GM19468 (cell line): ENCODE results near the gene PDE9A.

Experiments
- ATAC-seq: cut with Tn5 transposase; IDR thresholded peaks from one replicate; pipeline ENCODE4 v1.9.1; 2021; ENCODE audit warnings: mild to moderate bottlenecking, moderate library complexity, moderate number of reproducible peaks; ENCODE audit not compliant: unreplicated experiment; ENCODE audit errors: extremely low read depth

The PDE9A gene

GRCh38 chr21:42747746-42748351, 94.4 kb downstream of the PDE9A start:
- ATAC-seq: no peak

- no peak for ATAC-seq
Observed at GRCh38 chr21:42748620-42749176, 95.3 kb downstream of the PDE9A start.

- ATAC-seq: no peak
Observed at GRCh38 chr21:42750737-42751530, 97.5 kb downstream of the PDE9A start.

GRCh38 chr21:42751866-42752265, 98.4 kb downstream of the PDE9A start:
- ATAC-seq: no peak

- no peak for ATAC-seq
Observed at GRCh38 chr21:42753804-42754203, 100.4 kb downstream of the PDE9A start.

- no peak for ATAC-seq
Observed at GRCh38 chr21:42754270-42754933, 101.0 kb downstream of the PDE9A start.

- no peak for ATAC-seq
Observed at GRCh38 chr21:42755031-42755665, 101.7 kb downstream of the PDE9A start.

GRCh38 chr21:42755766-42756579, 102.6 kb downstream of the PDE9A start:
- no peak for ATAC-seq

GRCh38 chr21:42756580-42757250, 103.3 kb downstream of the PDE9A start:
- no peak for ATAC-seq

GRCh38 chr21:42757422-42757821, 104.0 kb downstream of the PDE9A start:
- no peak for ATAC-seq

GRCh38 chr21:42757826-42758655, 104.6 kb downstream of the PDE9A start:
- ATAC-seq: no peak

GRCh38 chr21:42758721-42759593, 105.5 kb downstream of the PDE9A start:
- no peak for ATAC-seq

GRCh38 chr21:42759594-42759927, 106.1 kb downstream of the PDE9A start:
- ATAC-seq: no peak

- no peak for ATAC-seq
Observed at GRCh38 chr21:42760361-42760950, 107.0 kb downstream of the PDE9A start.

- ATAC-seq: no peak
Observed at GRCh38 chr21:42760951-42761751, 107.7 kb downstream of the PDE9A start.

GRCh38 chr21:42761776-42762335, 108.4 kb downstream of the PDE9A start:
- ATAC-seq: no peak
